A549 (cell line): ENCODE data around the gene USP32. TPM values are rescaled to one million over a fixed set of nuclear protein-coding genes. Genes with fewer than 3 reads are reported as not detected.

Experiments used
- ATAC-seq, 2 experiments: fragments of 200-7000 bp in 1 of 2; fragments of >200 bp in 1 of 2; cut with Nextera tagmentation in 1 of 2; cut with Tn5 transposase in 1 of 2; 3 replicates each; pipeline versions ENCODE4 v1.8.0 to v1.9.1; 2018 to 2020; ENCODE audit warnings: mild to moderate bottlenecking in 1 of 2, moderate library complexity in 1 of 2
- CTCF ChIA-PET: fragments of 300-600 bp; sonication (Branson Sonifier 250); formaldehyde crosslinking; extraction: SDS; loops from one replicate; lab custom pipeline; 2021; ENCODE audit warnings: antibody characterized with exemption, inconsistent platforms; lab: Yijun Ruan, JAX
- POLR2A ChIA-PET: fragments of 350-600 bp; formaldehyde crosslinking; extraction: SDS; loops from one replicate; lab custom pipeline; 2021; ENCODE audit warnings: antibody characterized with exemption, inconsistent platforms; lab: Yijun Ruan, JAX
- DNase-seq, 2 experiments: peaks; one replicate each; pipeline versions ENCODE4 v3.0.0 to v3.0.0-alpha.2; 2011 to 2016; ENCODE audit warnings: low read depth in 1 of 2, low spot score in 1 of 2
- FAIRE-seq: peaks from 2 replicates; lab custom pipeline; 2011; peaks lifted over from hg19 to GRCh38; lab: Jason Lieb, UNC
- H3K27ac ChIP-seq, 2 experiments: fragments of >200 bp; sonication (Bioruptor Twin); formaldehyde crosslinking; 3 replicates each; pipeline ENCODE4 v1.5.1; 2016 to 2017
- H3K4me1 ChIP-seq: fragments of >200 bp; sonication (Bioruptor Twin); formaldehyde crosslinking; 3 replicates; pipeline ENCODE4 v1.6.1; 2016
- H3K4me2 ChIP-seq: fragments of >200 bp; sonication (Bioruptor Twin); formaldehyde crosslinking; 3 replicates; pipeline ENCODE4 v1.6.1; 2016
- H3K4me3 ChIP-seq: fragments of >200 bp; sonication (Bioruptor Twin); formaldehyde crosslinking; 3 replicates; pipeline ENCODE4 v1.5.1; 2016
- H3K9me3 ChIP-seq: fragments of >200 bp; sonication (Bioruptor Twin); formaldehyde crosslinking; 3 replicates; pipeline ENCODE4 v1.6.1; 2016
- CHD2 ChIP-seq: fragments of 150-350 bp; IDR thresholded peaks from 2 replicates; pipeline ENCODE4 v1.6.1; 2014; ENCODE audit warnings: low read length; ENCODE audit not compliant: partially characterized antibody
- CHD4 ChIP-seq: fragments of 200-600 bp; sonication (generic); IDR thresholded peaks from 2 replicates; pipeline ENCODE4 v1.6.1; 2016; ENCODE audit warnings: antibody characterized with exemption, mild to moderate bottlenecking, borderline replicate concordance
- EHF ChIP-seq: fragments of 250-450 bp; sonication (Bioruptor Pico); IDR thresholded peaks from 2 replicates; pipeline ENCODE4 v1.5.0; 2020; ENCODE audit warnings: mild to moderate bottlenecking
- EP300 ChIP-seq, 2 experiments: fragments of >200 bp; sonication (Bioruptor Twin); formaldehyde crosslinking; IDR thresholded peaks; 2 replicates in 1 of 2; 3 replicates in 1 of 2; pipeline ENCODE4 v1.6.1; 2016 to 2017
- FOSL2 ChIP-seq, 2 experiments: fragments of 450-650 bp in 1 of 2; fragments of >200 bp in 1 of 2; sonication (Bioruptor Twin) in 1 of 2; formaldehyde crosslinking; IDR thresholded peaks; 2 replicates each; pipeline versions ENCODE4 v1.5.0 to v1.6.1; 2016 to 2020; ENCODE audit warnings: mild to moderate bottlenecking in 1 of 2, moderate library complexity in 1 of 2
- GATA3 ChIP-seq: IDR thresholded peaks from 2 replicates; pipeline ENCODE4 v1.6.1; 2012; ENCODE audit warnings: borderline replicate concordance
- HEYL ChIP-seq: fragments of 250-450 bp; sonication (Bioruptor Pico); IDR thresholded peaks from 2 replicates; pipeline ENCODE4 v1.8.0; 2021; ENCODE audit warnings: mild to moderate bottlenecking, moderate library complexity
- HOXA7 ChIP-seq: fragments of 250-450 bp; sonication (Bioruptor Pico); IDR thresholded peaks from 2 replicates; pipeline ENCODE4 v1.5.0; 2020; ENCODE audit warnings: mild to moderate bottlenecking, moderate library complexity
- HOXB5 ChIP-seq: fragments of 250-450 bp; sonication (Bioruptor Pico); IDR thresholded peaks from 2 replicates; pipeline ENCODE4 v1.5.0; 2020; ENCODE audit warnings: mild to moderate bottlenecking, moderate library complexity
- KDM1A ChIP-seq: fragments of 200-600 bp; sonication (generic); IDR thresholded peaks from 2 replicates; pipeline ENCODE4 v1.6.1; 2016; ENCODE audit warnings: low read depth, mild to moderate bottlenecking
- MAFK ChIP-seq: fragments of 450-650 bp; IDR thresholded peaks from 2 replicates; pipeline ENCODE4 v1.6.1; 2014; ENCODE audit not compliant: partially characterized antibody
- MAZ ChIP-seq: fragments of 150-350 bp; IDR thresholded peaks from 2 replicates; pipeline ENCODE4 v1.6.1; 2014; ENCODE audit warnings: antibody characterized with exemption, low read depth, low read length, borderline replicate concordance
- MYC ChIP-seq: IDR thresholded peaks from 2 replicates; pipeline ENCODE4 v1.6.1; 2012; ENCODE audit warnings: mild to moderate bottlenecking, inconsistent platforms, low read length, improper control_type of control experiment, borderline replicate concordance
- NFE2L2 ChIP-seq: fragments of 150-350 bp; conservative IDR thresholded peaks from 2 replicates; pipeline ENCODE4 v1.6.1; 2014; ENCODE audit warnings: low read length
- NPAS2 ChIP-seq: fragments of 250-450 bp; sonication (Bioruptor Pico); IDR thresholded peaks from 2 replicates; pipeline ENCODE4 v1.8.0; 2022; ENCODE audit warnings: mild to moderate bottlenecking, moderate library complexity, borderline replicate concordance
- RCOR1 ChIP-seq: fragments of 150-350 bp; IDR thresholded peaks from 2 replicates; pipeline ENCODE4 v1.6.1; 2014; ENCODE audit warnings: antibody characterized with exemption, low read length, low read depth
- RNF2 ChIP-seq: fragments of 200-600 bp; sonication (generic); IDR thresholded peaks from 2 replicates; pipeline ENCODE4 v1.6.1; 2016; ENCODE audit warnings: low read depth, mild to moderate bottlenecking, antibody characterized with exemption, moderate library complexity, borderline replicate concordance
- SMC3 ChIP-seq: fragments of >200 bp; sonication (Bioruptor Twin); formaldehyde crosslinking; IDR thresholded peaks from 3 replicates; pipeline ENCODE4 v1.6.1; 2018; ENCODE audit warnings: inconsistent platforms
- ZC3H11A ChIP-seq: fragments of 450-650 bp; IDR thresholded peaks from 2 replicates; pipeline ENCODE4 v1.6.1; 2014; ENCODE audit warnings: antibody characterized with exemption, mild to moderate bottlenecking
- ZNF302 ChIP-seq: fragments of 250-450 bp; sonication (Bioruptor Pico); IDR thresholded peaks from 2 replicates; pipeline ENCODE4 v1.9.0; 2021; ENCODE audit warnings: inconsistent platforms, mild to moderate bottlenecking, moderate library complexity
- ZSCAN20 ChIP-seq: fragments of 250-450 bp; sonication (Bioruptor Pico); IDR thresholded peaks from 2 replicates; pipeline ENCODE4 v1.8.0; 2022; ENCODE audit warnings: mild to moderate bottlenecking, moderate library complexity
- WGBS: methylation state at CpG from one replicate; pipeline ENCODE4 v1.1.6; 2017; ENCODE audit errors: missing lambda C conversion rate; 5-methylcytosine and 5-hydroxymethylcytosine counted together
- polyA plus RNA-seq, 4 experiments: library from polyadenylated mRNA; depleted of rRNA in 3 of 4; stranded (reverse); fragments of >200 nt; fragmentation: RNase III in 1 of 4; extraction: RNeasy Plus Mini Kit Qiagen cat#74134 plus additional on column Dnase treatment in 1 of 4; gene quantifications; 2 replicates in 3 of 4; 3 replicates in 1 of 4; pipeline ENCODE4 v1.2.3, GENCODE V29; 2011 to 2017
- TF ChIP-seq, protein P1 (sequence below): fragments of 450-650 bp; IDR thresholded peaks from 2 replicates; pipeline ENCODE4 v1.6.1; 2014; ENCODE audit warnings: antibody characterized with exemption
- TF ChIP-seq, protein P2 (sequence below): fragments of 250-450 bp; sonication (Bioruptor Pico); IDR thresholded peaks from 2 replicates; pipeline ENCODE4 v1.5.0; 2020; ENCODE audit warnings: low read depth, mild to moderate bottlenecking, moderate library complexity
- TF ChIP-seq, protein P3 (sequence below): IDR thresholded peaks from 2 replicates; pipeline ENCODE4 v1.6.1; 2012; ENCODE audit warnings: low read depth, borderline replicate concordance
- TF ChIP-seq, protein P4 (sequence below): IDR thresholded peaks from 2 replicates; pipeline ENCODE4 v1.6.1; 2012
- TF ChIP-seq, protein P5 (sequence below): fragments of 150-350 bp; IDR thresholded peaks from 2 replicates; pipeline ENCODE4 v1.6.1; 2014; ENCODE audit warnings: low read depth, mild to moderate bottlenecking, low read length
- TF ChIP-seq, protein P6 (sequence below): fragments of 250-450 bp; sonication (Bioruptor Pico); IDR thresholded peaks from 2 replicates; pipeline ENCODE4 v1.5.0; 2021; ENCODE audit warnings: mild to moderate bottlenecking, moderate library complexity, borderline replicate concordance

USP32 gene
- polyA plus RNA-seq, 2 of the 4 experiments (the other 2 are of a cell fraction): 35.4 to 52.2 TPM

DNA sequence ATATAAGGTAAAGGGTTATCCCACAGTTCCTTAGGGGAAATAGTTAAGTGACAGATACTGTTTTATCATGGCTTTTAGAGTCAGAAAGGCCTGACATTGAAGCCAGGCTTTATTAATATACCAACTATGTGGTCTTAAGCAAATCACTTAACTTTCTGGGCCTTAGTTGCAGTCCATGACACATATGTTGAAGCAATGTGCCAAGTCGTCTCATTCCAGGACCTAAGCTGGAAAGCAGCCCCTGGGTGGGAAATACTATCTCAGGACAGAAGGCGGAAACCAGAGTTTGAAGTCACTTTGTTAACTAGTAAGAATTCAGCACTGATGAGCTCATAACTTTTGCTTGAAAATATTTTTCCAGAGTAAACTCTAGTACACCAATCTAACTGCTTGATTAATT is 80.0 kb downstream of the USP32 start:
- ChIA-PET CTCF (interaction anchor here (1.0 kb wide), 1 partner anchor 16 kb away, joined by 3 read pairs; no protein-coding TSS in a partner anchor), POLR2A (no interaction called here)
- H3K4me1 ChIP-seq: peaks cover 9% of the 10 kb centered on the region
- no peak for ATAC-seq
- H3K27ac ChIP-seq: no peak overlapping the region
- TF ChIP-seq, protein P1, sequence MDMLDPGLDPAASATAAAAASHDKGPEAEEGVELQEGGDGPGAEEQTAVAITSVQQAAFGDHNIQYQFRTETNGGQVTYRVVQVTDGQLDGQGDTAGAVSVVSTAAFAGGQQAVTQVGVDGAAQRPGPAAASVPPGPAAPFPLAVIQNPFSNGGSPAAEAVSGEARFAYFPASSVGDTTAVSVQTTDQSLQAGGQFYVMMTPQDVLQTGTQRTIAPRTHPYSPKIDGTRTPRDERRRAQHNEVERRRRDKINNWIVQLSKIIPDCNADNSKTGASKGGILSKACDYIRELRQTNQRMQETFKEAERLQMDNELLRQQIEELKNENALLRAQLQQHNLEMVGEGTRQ: no peak
- no peak for TF ChIP-seq EHF (CRISPR knock-in tag)
- TF ChIP-seq HEYL: no peak
- no peak for TF ChIP-seq SMC3
- no peak for TF ChIP-seq FOSL2 (IDR thresholded peaks at IDR 0.05)
- TF ChIP-seq FOSL2 (CRISPR knock-in tag; IDR thresholded peaks at IDR 0.05): no peak
- TF ChIP-seq NPAS2 (CRISPR knock-in tag): no peak
- TF ChIP-seq CHD2: no peak
- TF ChIP-seq ZNF302 (CRISPR knock-in tag): no peak
- no peak for TF ChIP-seq NFE2L2
- TF ChIP-seq HOXA7 (CRISPR knock-in tag): no peak
- TF ChIP-seq, protein P2, sequence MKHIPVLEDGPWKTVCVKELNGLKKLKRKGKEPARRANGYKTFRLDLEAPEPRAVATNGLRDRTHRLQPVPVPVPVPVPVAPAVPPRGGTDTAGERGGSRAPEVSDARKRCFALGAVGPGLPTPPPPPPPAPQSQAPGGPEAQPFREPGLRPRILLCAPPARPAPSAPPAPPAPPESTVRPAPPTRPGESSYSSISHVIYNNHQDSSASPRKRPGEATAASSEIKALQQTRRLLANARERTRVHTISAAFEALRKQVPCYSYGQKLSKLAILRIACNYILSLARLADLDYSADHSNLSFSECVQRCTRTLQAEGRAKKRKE (CRISPR knock-in tag): no peak
- TF ChIP-seq EP300 (IDR thresholded peaks at IDR 0.05): no peak
- no peak for TF ChIP-seq GATA3
- TF ChIP-seq RNF2: no peak
- TF ChIP-seq, protein P3, sequence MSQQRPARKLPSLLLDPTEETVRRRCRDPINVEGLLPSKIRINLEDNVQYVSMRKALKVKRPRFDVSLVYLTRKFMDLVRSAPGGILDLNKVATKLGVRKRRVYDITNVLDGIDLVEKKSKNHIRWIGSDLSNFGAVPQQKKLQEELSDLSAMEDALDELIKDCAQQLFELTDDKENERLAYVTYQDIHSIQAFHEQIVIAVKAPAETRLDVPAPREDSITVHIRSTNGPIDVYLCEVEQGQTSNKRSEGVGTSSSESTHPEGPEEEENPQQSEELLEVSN: no peak
- no peak for TF ChIP-seq ZC3H11A
- TF ChIP-seq RCOR1: no peak
- no peak for TF ChIP-seq HOXB5
- no peak for TF ChIP-seq MAFK
- no peak overlapping the region for H3K4me3 ChIP-seq
- no peak for DNase-seq
- H3K4me2 ChIP-seq: no peak overlapping the region
- FAIRE-seq: no peak
- 93% methylated on average over 2 of the region's 2 CpGs for WGBS
- H3K9me3 ChIP-seq: no peaks in the 10 kb centered on the region

DNA sequence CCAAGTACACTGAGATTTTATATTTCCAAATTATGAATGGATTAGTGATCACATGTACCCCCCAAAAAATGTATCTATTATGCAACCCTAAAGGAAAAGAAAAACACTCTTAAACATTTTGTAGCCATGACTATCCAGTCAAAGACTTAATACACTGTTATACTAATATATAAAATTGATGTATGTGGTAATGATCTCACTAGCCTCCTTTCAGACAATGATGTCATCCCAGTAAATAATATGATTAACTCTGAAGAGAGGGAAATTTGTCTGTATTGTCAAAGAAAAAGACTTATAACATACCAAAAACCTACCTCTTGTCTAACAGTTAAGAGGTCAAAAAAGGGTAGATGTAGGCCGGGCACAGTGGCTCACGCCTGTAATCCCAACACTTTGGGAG is 80.7 kb downstream of the USP32 start:
- no peak for TF ChIP-seq EHF (CRISPR knock-in tag)
- TF ChIP-seq, protein P4, sequence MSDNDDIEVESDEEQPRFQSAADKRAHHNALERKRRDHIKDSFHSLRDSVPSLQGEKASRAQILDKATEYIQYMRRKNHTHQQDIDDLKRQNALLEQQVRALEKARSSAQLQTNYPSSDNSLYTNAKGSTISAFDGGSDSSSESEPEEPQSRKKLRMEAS: no peak
- TF ChIP-seq, protein P5, sequence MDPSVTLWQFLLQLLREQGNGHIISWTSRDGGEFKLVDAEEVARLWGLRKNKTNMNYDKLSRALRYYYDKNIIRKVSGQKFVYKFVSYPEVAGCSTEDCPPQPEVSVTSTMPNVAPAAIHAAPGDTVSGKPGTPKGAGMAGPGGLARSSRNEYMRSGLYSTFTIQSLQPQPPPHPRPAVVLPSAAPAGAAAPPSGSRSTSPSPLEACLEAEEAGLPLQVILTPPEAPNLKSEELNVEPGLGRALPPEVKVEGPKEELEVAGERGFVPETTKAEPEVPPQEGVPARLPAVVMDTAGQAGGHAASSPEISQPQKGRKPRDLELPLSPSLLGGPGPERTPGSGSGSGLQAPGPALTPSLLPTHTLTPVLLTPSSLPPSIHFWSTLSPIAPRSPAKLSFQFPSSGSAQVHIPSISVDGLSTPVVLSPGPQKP: no peak
- 0 out of 3 replicates have a peak, but pooled peaks cover 3% of the 10 kb centered on the region for H3K4me1 ChIP-seq
- no peak for DNase-seq
- no peak overlapping the region for H3K27ac ChIP-seq
- CTCF ChIA-PET: interaction anchor here (1.0 kb wide), 1 partner anchor 15 kb away, joined by 3 read pairs; no protein-coding TSS in a partner anchor
- ATAC-seq: no peak
- POLR2A ChIA-PET: no interaction called here
- H3K9me3 ChIP-seq: no peaks in the 10 kb centered on the region
- H3K4me2 ChIP-seq: no peak overlapping the region
- H3K4me3 ChIP-seq: no peak overlapping the region
- no peak for FAIRE-seq
- 89% methylated on average over 2 of the region's 2 CpGs for WGBS

DNA sequence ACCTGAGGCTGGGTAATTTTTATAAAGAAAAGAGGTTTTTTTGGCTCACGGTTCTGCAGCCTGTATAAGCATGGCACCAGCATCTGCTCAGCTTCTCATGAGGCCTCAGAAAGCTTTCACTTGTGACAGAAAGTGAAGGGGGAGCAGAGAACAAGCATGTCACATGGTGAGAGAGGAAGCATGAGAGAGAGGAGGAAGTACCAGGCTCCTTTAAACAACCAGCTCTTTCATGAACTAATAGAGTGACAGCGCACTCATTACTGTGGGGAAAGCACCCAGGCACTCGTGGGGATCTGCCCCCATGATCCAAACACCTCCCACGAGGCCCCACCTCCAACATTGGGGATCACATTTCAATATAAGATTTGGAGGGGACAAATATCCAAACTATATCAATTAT is 86.8 kb downstream of the USP32 start:
- H3K4me3 ChIP-seq: no peak overlapping the region
- no peaks in the 10 kb centered on the region for H3K9me3 ChIP-seq
- DNase-seq (peak in 1 of 2 experiments; percentile 17), FAIRE-seq (no peak), ATAC-seq (peak in 1 of 2 experiments; percentile 64; a peak in 3 of 6 replicates)
- no peak overlapping the region for H3K27ac ChIP-seq
- no peak overlapping the region for H3K4me2 ChIP-seq
- ChIA-PET POLR2A (no interaction called here), CTCF (interaction anchor here (0.6 kb wide), 1 partner anchor 272 kb away, joined by 3 read pairs; no protein-coding TSS in a partner anchor)
- WGBS: 57% methylated on average over 4 of the region's 4 CpGs
- H3K4me1 ChIP-seq: peaks cover 14% of the 10 kb centered on the region; the same call in 2 of the 3 replicates
- TF ChIP-seq, protein P3: no peak
- TF ChIP-seq CHD4 (no peak), SMC3 (no peak), ZSCAN20 (CRISPR knock-in tag) (no peak), KDM1A (no peak), MAZ (no peak), MYC (no peak)
- TF ChIP-seq, protein P6, sequence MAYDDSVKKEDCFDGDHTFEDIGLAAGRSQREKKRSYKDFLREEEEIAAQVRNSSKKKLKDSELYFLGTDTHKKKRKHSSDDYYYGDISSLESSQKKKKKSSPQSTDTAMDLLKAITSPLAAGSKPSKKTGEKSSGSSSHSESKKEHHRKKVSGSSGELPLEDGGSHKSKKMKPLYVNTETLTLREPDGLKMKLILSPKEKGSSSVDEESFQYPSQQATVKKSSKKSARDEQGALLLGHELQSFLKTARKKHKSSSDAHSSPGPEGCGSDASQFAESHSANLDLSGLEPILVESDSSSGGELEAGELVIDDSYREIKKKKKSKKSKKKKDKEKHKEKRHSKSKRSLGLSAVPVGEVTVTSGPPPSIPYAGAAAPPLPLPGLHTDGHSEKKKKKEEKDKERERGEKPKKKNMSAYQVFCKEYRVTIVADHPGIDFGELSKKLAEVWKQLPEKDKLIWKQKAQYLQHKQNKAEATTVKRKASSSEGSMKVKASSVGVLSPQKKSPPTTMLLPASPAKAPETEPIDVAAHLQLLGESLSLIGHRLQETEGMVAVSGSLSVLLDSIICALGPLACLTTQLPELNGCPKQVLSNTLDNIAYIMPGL: no peak
